Measurements from ENCODE around the gene NTRK2.

- TF ChIP-seq ZFX (IDR thresholded peaks at IDR 0.05; ENCODE audit: borderline replicate concordance) = no peak
- TF ChIP-seq, protein P1, sequence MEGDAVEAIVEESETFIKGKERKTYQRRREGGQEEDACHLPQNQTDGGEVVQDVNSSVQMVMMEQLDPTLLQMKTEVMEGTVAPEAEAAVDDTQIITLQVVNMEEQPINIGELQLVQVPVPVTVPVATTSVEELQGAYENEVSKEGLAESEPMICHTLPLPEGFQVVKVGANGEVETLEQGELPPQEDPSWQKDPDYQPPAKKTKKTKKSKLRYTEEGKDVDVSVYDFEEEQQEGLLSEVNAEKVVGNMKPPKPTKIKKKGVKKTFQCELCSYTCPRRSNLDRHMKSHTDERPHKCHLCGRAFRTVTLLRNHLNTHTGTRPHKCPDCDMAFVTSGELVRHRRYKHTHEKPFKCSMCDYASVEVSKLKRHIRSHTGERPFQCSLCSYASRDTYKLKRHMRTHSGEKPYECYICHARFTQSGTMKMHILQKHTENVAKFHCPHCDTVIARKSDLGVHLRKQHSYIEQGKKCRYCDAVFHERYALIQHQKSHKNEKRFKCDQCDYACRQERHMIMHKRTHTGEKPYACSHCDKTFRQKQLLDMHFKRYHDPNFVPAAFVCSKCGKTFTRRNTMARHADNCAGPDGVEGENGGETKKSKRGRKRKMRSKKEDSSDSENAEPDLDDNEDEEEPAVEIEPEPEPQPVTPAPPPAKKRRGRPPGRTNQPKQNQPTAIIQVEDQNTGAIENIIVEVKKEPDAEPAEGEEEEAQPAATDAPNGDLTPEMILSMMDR (IDR thresholded peaks at IDR 0.05) = no peak
Measured at GRCh38 chr9:84807870-84808390, 138.4 kb downstream of the NTRK2 start.

All from 22Rv1 (cell line).